ENCODE data around the gene PAQR6.
A peak's percentile ranks its signal among the peaks of the same experiment; 100 is the strongest.

PAQR6 gene

GRCh38 chr1:156263288-156263655 lies 15.4 kb upstream of the PAQR6 start:
- no peak for DNase-seq (ENCODE audit: low spot score)

- DNase-seq (ENCODE audit: low spot score) = no peak
Measured at GRCh38 chr1:156262461-156263287, 14.8 kb upstream of the PAQR6 start.

- DNase-seq (ENCODE audit: low spot score) = no peak
Measured at GRCh38 chr1:156260896-156261295, 13.0 kb upstream of the PAQR6 start.

DNA sequence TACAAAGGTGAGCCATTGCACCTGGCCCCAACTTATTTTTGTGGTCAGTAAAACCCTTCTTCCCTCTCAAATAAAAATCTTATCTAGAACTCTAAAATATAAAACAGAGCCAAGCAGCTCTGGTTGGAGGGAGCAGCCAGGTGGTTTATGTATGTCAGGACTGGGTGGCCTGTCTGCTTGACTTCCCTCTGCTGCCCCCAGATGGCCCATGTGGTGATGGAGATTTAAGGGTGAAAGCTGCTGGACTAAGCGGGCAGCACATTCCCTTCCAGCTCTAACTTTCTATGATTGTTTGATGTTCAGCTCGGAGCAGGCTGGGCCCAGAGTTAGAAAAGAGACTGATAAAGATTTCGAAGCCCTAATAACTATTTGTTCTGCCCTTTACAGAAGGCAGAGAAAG lies 11.9 kb upstream of the PAQR6 start:
- no peak for DNase-seq (ENCODE audit: low spot score)

DNA sequence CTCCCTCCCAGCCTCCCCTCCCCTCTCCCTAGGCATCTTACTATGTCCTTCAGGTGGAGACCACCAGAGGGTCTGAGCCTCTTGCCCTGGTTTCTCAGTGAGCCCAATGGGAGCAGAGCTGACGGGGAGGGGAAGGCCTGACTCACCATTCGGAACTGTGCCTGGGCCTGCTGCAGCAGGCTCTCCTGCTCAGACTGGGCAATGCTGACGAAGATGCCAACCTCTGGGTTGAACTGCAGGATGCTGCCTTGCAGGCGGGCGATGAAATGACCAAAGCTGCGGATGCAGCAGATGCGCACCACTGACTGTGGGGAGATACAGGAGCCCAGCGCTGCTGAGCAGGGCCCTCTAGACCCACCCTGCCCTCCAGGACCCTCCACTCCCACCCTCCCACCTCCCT lies 11.0 kb upstream of the PAQR6 start:
- DNase-seq (ENCODE audit: low spot score) = no peak

DNA sequence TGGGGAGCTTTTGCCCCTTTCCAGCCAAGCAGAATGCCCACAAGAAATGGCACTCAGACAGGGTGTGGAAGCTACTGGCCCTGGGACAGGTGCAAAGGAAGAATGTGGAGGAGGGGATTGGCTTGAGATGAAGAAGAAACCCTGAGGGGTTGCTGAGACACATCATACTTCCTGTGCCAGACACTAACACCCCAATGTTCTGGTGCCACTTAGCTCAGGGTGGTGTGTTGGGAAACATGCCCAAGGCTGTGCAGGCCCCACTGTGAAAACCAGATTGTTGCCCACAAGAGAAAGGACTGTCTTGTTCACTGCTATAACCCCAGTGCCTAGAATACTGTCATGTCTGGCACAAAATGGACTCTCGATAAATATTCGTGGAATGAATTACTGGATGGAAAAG lies 9.9 kb upstream of the PAQR6 start:
- DNase-seq (ENCODE audit: low spot score) = no peak

DNA sequence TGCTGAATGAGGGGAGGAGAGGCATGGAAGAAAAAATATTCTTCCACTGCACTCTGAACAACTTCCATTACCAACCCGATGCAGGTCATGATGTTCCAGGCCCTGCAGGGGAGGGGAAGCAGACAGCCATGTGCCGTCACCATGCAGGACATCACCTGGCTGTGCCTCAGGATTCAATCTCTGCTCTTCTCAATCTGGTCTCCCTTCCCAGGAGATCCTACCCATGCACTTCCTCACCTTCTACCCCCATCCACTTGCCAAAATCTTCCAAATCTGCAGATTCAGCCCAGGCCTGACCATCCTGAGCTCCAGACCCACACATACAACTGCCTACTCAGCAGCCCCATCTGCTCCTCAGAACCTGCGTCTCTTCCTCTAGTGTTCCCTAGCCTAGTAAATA lies 5.8 kb upstream of the PAQR6 start:
- DNase-seq (ENCODE audit: low spot score) = peak; percentile 59

- DNase-seq (ENCODE audit: low spot score) = no peak
Measured at GRCh38 chr1:156251527-156251926, 3.7 kb upstream of the PAQR6 start.

DNA sequence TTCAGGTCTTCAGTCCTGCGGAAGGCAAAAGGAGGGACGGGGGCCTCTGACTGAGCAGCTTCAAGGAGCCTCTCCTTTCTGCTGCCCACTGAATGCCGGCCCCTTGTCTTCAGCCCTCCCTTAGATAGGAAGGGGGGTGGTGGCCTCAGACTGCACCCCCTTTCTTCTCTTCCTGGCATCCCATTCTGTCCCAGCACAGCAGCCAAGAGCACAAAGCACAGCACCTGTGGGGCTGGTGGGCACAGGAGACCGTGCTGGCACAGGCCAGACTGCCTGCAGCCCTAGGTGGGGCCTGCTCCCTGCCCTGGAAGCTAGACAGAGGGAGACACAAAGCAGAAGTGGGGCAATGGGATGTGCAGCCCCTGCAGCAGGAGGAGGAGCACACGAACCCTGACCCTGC lies 1.7 kb upstream of the PAQR6 start:
- DNase-seq (ENCODE audit: low spot score) = no peak

DNA sequence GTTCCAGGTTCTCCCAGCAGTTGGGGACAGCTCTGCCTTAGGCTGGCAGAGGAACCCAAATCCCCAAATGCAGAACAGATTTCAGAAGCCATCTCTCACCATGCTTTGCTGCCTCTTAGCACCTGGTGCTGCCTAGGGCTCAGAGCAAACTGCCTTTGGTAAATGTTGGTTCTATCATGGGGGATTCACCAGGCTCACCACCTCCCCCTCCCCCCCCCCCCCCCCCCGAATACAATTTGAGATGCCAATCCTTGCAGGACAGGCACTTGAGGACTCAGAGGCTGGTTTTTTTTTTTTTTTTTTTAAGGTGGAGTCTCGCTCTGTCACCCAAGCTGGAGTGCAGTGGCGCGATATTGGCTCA lies 447 bp upstream of the PAQR6 start:
- peak; percentile 27 for DNase-seq (ENCODE audit: low spot score)

DNA sequence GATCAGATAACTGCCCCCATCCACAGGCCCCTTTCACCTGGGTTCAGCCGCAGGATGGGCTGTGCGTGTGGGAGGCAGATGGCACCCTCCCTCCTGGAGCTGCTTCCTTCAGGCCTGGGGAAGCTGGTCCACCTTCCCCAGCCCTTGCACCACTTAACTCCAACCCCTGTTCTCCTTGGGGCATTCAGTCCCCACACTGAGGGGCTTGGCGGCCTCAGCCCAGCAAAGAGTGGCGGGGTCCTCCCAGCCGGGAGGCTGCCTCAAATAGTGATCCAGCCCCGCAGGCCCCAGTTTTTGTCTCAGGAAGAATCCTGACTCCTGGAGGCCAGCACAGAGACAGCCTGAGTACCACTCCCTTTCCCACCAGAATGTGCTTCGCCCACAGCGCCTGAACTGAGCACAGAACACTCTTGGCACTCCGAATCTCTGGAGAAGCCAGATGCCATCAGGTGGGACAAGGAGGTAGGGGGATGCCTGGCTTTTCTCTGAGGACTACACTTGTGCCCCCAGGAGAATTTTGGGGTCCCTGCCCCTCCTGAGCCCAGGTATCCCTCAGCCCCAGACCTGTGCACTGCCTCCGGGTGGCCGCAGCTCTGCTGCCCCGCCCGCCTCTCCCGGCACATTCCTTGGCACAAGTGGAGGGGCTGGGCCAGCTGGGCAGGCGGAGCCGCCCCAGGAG lies 936 bp downstream of the PAQR6 start:
- no peak for DNase-seq (ENCODE audit: low spot score)

DNA sequence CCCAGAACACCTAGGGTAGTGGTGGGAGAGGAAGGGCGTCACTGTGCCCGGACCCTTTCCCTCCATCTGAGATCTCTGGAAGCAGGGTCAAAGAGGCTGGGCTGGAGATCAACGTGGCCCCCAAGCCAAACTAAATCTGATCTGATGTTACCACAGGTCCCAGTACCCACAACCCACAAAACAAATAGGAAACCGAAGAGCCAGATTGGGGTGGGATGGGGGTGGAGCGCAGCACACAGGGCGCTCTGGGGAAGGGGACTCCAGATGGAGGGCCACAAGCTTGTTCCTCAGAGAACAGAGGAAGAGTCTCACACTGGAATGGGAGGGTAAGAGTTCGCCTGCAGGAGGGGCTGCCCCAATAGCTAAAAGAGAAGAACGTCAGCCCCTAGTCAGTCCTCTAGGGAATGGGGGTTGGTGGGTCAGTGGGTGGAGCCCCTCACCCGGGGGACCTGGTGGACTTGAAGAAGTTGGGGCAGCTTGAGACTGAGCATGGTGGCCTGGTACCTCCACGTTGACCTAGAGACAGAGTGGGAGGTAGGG lies 1.5 kb downstream of the PAQR6 start:
- DNase-seq (ENCODE audit: low spot score) = no peak

GRCh38 chr1:156245451-156246232 lies 2.2 kb downstream of the PAQR6 start:
- DNase-seq (ENCODE audit: low spot score) = no peak

- no peak for DNase-seq (ENCODE audit: low spot score)
Measured at GRCh38 chr1:156244712-156245111, 3.1 kb downstream of the PAQR6 start.

- no peak for DNase-seq (ENCODE audit: low spot score)
Measured at GRCh38 chr1:156244126-156244525, 3.7 kb downstream of the PAQR6 start.

DNA sequence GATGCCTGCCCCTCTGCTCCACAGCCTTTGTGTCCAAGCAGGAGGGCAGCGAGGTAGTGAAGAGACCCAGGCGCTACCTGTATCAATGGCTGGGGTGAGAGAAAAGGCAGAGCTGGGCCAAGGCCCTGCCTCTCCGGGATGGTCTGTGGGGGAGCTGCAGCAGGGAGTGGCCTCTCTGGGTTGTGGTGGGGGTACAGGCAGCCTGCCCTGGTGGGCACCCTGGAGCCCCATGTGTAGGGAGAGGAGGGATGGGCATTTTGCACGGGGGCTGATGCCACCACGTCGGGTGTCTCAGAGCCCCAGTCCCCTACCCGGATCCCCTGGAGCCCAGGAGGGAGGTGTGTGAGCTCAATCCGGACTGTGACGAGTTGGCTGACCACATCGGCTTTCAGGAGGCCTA lies 5.1 kb downstream of the PAQR6 start:
- DNase-seq (ENCODE audit: low spot score) = no peak

GRCh38 chr1:156241926-156242325 lies 5.9 kb downstream of the PAQR6 start, which contains the start of gene BGLAP:
TSS of gene BGLAP (plus strand) at chr1:156242184. CDS start at chr1:156242232, 48 bp downstream.
- DNase-seq (ENCODE audit: low spot score) = no peak

- DNase-seq (ENCODE audit: low spot score) = no peak
Measured at GRCh38 chr1:156241311-156241811, 6.5 kb downstream of the PAQR6 start.

DNA sequence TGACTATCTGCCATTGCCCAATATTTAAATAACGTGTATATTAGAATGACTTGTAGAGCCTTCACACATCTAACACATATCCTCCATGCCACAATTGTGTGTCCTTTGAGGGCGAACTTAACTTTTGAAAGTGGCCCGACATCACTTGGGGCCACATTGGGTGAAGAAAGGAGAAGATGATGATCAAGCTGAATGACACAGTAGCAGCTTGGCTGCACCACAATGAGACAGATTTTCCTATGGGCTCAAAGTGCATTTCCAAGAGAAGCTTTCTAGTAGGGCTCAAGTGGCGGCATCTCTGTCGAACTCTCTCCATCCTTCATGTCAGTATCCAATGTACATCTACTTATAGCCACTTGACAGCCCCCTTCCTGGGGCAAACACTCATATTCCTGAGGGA lies 9.6 kb downstream of the PAQR6 start:
- DNase-seq (ENCODE audit: low spot score) = no peak

DNA sequence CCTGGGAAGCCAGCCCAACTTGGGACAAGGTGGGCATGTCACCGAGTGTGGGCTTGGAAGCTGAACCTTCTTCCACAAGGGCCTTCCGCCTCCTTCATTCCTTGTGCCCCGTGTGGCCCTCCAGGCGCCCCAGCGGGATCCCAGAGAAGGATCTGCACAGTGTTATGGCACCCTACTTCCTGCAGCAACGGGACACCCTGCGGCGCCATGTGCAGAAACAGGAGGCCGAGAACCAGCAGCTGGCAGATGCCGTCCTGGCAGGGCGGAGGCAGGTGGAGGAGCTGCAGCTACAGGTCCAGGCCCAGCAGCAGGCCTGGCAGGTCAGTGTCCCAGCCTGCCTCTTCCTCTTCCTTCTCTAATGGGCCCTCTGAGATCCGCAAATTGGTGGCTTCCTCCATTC lies 11.7 kb downstream of the PAQR6 start:
- no peak for DNase-seq (ENCODE audit: low spot score)

GRCh38 chr1:156233426-156234127 lies 14.3 kb downstream of the PAQR6 start:
- no peak for DNase-seq (ENCODE audit: low spot score)
